HG02938 (cell line): ENCODE measurements around the gene SUMO2.
A peak's percentile ranks its signal among the peaks of the same experiment; 100 is the strongest.
"Not testable (repeated sequence)": the region's sequence is repeated elsewhere in the genome, so short reads cannot be mapped to it uniquely, and the experiment has no call there.

Source experiments
- ATAC-seq: cut with Tn5 transposase; IDR thresholded peaks from one replicate; pipeline ENCODE4 v1.9.1; 2021; ENCODE audit warnings: mild to moderate bottlenecking, moderate library complexity; ENCODE audit not compliant: unreplicated experiment

The SUMO2 gene

GRCh38 chr17:75182319-75182568 is 515 bp downstream of the SUMO2 start:
- ATAC-seq, result peak; percentile 13

GRCh38 chr17:75181608-75182318 is 996 bp downstream of the SUMO2 start:
- no peak for ATAC-seq

- no peak for ATAC-seq
These were observed 1.6 kb downstream of the SUMO2 start for GRCh38 chr17:75181110-75181509.

GRCh38 chr17:75178453-75178852 is 4.3 kb downstream of the SUMO2 start:
- ATAC-seq, result no peak

- ATAC-seq, result no peak
These were observed 6.1 kb downstream of the SUMO2 start for GRCh38 chr17:75176625-75177024.

- ATAC-seq, result no peak
These were observed 7.8 kb downstream of the SUMO2 start for GRCh38 chr17:75174996-75175395.

GRCh38 chr17:75173526-75173925 is 9.2 kb downstream of the SUMO2 start:
- ATAC-seq, result no peak

- no peak for ATAC-seq
These were observed 13.8 kb downstream of the SUMO2 start for GRCh38 chr17:75168998-75169397.

GRCh38 chr17:75164606-75165005 is 18.2 kb downstream of the SUMO2 start:
- ATAC-seq, result not testable (repeated sequence)

- ATAC-seq, result no peak
These were observed 19.7 kb downstream of the SUMO2 start for GRCh38 chr17:75163074-75163473.

- no peak for ATAC-seq
These were observed 22.5 kb downstream of the SUMO2 start for GRCh38 chr17:75160211-75160610.

GRCh38 chr17:75159196-75160031 is 23.3 kb downstream of the SUMO2 start:
- no peak for ATAC-seq

GRCh38 chr17:75158480-75158879 is 24.3 kb downstream of the SUMO2 start:
- ATAC-seq, result not testable (repeated sequence)

GRCh38 chr17:75155191-75155601 is 27.6 kb downstream of the SUMO2 start:
- ATAC-seq, result no peak

- peak; percentile 94 for ATAC-seq
These were observed 28.3 kb downstream of the SUMO2 start, which contains the start of gene JPT1 for GRCh38 chr17:75154195-75155106. Gene JPT1 (minus strand): TSS chr17:75154512. CDS start chr17:75154397, 115 bp downstream.

GRCh38 chr17:75153780-75154194 is 29.0 kb downstream of the SUMO2 start:
- peak; percentile 9 for ATAC-seq

- no peak for ATAC-seq
These were observed 29.6 kb downstream of the SUMO2 start for GRCh38 chr17:75152922-75153779.

- no peak for ATAC-seq
These were observed 30.2 kb downstream of the SUMO2 start for GRCh38 chr17:75152523-75152921.

- no peak for ATAC-seq
These were observed 30.8 kb downstream of the SUMO2 start for GRCh38 chr17:75151930-75152329.

- no peak for ATAC-seq
These were observed 34.7 kb downstream of the SUMO2 start for GRCh38 chr17:75147878-75148546.
